ENCODE measurements around the gene CYLD.

DNA sequence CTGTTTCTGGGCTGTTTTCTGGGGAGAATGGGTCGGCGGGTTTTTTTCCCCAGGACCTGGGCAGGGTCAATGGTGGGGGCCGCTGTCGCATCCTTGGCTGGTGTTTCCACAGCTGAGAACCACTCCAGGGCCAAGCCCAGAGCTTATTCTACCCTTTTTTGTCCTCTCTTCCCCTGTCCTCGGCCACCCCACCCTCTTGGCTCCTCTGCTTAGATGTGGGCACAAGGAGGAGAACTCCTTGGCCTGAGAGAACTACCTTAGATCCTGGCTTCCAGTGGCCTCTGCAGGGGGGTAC is 44.5 kb upstream of the CYLD start:
- TF ChIP-seq, protein P1, sequence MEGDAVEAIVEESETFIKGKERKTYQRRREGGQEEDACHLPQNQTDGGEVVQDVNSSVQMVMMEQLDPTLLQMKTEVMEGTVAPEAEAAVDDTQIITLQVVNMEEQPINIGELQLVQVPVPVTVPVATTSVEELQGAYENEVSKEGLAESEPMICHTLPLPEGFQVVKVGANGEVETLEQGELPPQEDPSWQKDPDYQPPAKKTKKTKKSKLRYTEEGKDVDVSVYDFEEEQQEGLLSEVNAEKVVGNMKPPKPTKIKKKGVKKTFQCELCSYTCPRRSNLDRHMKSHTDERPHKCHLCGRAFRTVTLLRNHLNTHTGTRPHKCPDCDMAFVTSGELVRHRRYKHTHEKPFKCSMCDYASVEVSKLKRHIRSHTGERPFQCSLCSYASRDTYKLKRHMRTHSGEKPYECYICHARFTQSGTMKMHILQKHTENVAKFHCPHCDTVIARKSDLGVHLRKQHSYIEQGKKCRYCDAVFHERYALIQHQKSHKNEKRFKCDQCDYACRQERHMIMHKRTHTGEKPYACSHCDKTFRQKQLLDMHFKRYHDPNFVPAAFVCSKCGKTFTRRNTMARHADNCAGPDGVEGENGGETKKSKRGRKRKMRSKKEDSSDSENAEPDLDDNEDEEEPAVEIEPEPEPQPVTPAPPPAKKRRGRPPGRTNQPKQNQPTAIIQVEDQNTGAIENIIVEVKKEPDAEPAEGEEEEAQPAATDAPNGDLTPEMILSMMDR (IDR thresholded peaks at IDR 0.05): no peak
- no peak for TF ChIP-seq EZH2 (IDR thresholded peaks at IDR 0.05; ENCODE audit: borderline replicate concordance, insufficient read depth, low read depth, low read length, poor library complexity, severe bottlenecking)
